ENCODE measurements around the gene FAM9A. TPM values are rescaled to one million over a fixed set of nuclear protein-coding genes. Genes with fewer than 3 reads are reported as not detected.

FAM9A gene
- total RNA-seq, 1 experiment from 2014 or later = not detected

DNA sequence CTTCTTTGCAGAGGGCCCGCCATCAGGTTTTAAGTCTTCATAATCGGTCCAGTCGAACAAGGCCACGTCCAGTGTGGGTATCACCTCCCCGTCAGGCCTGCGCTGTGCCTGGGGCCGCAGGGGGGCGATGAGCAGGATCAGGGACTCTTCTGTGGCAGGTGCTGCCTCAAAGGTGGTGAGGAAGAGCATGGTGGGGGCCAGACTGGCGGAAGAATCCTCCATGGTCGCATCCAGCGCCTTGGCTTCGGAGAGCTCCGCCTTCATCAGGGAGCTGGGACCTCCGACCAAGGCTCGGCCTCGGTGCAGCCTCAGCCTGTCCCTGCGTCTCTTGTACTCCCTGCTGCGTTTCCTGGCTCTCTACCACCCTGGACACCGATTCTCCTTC is 17.5 kb downstream of the FAM9A start:
- Histone ChIP-seq H4K20me1 (ENCODE audit: control insufficient read depth, insufficient read depth, insufficient read length) (no peaks in the 10 kb centered on the region), H2BK20ac (ENCODE audit: low read depth, low read length, poor library complexity, severe bottlenecking) (no peak overlapping the region), H4K5ac (ENCODE audit: insufficient read length, low read depth, low read length) (no peak overlapping the region), H3K4me2 (ENCODE audit: insufficient read depth, insufficient read length, low read length) (no peak overlapping the region), H3K23ac (ENCODE audit: insufficient read length, low read depth, low read length) (no peak overlapping the region), H3K9me3 (ENCODE audit: control insufficient read depth, low read depth, low read length) (no peaks in the 10 kb centered on the region), H4K91ac (ENCODE audit: insufficient read length, low read depth, low read length) (no peak overlapping the region), H3K23me2 (ENCODE audit: insufficient read length, low read depth, low read length, poor library complexity, severe bottlenecking) (no peaks in the 10 kb centered on the region), H2BK120ac (ENCODE audit: low read depth, low read length, poor library complexity, severe bottlenecking) (no peak overlapping the region), H3K4me1 (ENCODE audit: insufficient read depth, low read length) (no peaks in the 10 kb centered on the region; the same call in 1 of the 2 replicates), H2BK12ac (ENCODE audit: insufficient read length, low read depth, low read length) (no peak overlapping the region), H2AK5ac (ENCODE audit: insufficient read length, low read length) (no peak overlapping the region), H3K18ac (ENCODE audit: insufficient read length, low read depth, low read length) (no peak overlapping the region), H3K27ac (ENCODE audit: insufficient read length, low read depth, low read length) (no peak overlapping the region), H2AFZ (ENCODE audit: low read length) (no peak overlapping the region), H3K79me2 (ENCODE audit: insufficient read depth, low read length) (no peaks in the 10 kb centered on the region), H3K4ac (ENCODE audit: low read depth, low read length) (no peak overlapping the region), H3T11ph (ENCODE audit: low read length) (no peak overlapping the region), H3K79me1 (ENCODE audit: insufficient read depth, low read depth, low read length, poor library complexity, severe bottlenecking) (no peaks in the 10 kb centered on the region), H2BK15ac (ENCODE audit: low read depth, low read length) (no peak overlapping the region; the same call in 1 of the 2 replicates), H2BK5ac (ENCODE audit: insufficient read length, low read length) (no peak overlapping the region), H4K8ac (replicated peaks; ENCODE audit: insufficient read length, low read depth, low read length) (no peak overlapping the region), H3K9ac (ENCODE audit: extremely low read depth, insufficient read length, low read length) (no peak overlapping the region), H3K27me3 (ENCODE audit: insufficient read depth, low read length) (no peaks in the 10 kb centered on the region), H3K14ac (ENCODE audit: insufficient read depth, low read length) (no peak overlapping the region; the same call in 1 of the 2 replicates), H3K56ac (ENCODE audit: insufficient read length, low read depth, low read length) (no peak overlapping the region)
- Mint-ChIP-seq H3K9me3 (peaks cover 0 to 18% of the 10 kb centered on the region in 2 experiments; a peak in 2 of 5 replicates), H3K36me3 (ENCODE audit: insufficient read depth in 1 of 3, low read depth in 3 of 3) (no peaks in the 10 kb centered on the region; a peak in 1 of 7 replicates), H3K4me1 (peaks cover 5 to 6% of the 10 kb centered on the region in 2 experiments; a peak in 3 of 4 replicates), H3K4me3 (no peak overlapping the region), H3K27ac (no peak overlapping the region), H3K27me3 (ENCODE audit: low read depth) (peaks cover 2% of the 10 kb centered on the region)
- TF ChIP-seq, protein P1, sequence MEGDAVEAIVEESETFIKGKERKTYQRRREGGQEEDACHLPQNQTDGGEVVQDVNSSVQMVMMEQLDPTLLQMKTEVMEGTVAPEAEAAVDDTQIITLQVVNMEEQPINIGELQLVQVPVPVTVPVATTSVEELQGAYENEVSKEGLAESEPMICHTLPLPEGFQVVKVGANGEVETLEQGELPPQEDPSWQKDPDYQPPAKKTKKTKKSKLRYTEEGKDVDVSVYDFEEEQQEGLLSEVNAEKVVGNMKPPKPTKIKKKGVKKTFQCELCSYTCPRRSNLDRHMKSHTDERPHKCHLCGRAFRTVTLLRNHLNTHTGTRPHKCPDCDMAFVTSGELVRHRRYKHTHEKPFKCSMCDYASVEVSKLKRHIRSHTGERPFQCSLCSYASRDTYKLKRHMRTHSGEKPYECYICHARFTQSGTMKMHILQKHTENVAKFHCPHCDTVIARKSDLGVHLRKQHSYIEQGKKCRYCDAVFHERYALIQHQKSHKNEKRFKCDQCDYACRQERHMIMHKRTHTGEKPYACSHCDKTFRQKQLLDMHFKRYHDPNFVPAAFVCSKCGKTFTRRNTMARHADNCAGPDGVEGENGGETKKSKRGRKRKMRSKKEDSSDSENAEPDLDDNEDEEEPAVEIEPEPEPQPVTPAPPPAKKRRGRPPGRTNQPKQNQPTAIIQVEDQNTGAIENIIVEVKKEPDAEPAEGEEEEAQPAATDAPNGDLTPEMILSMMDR (conservative IDR thresholded peaks at IDR 0.05) = no peak
- no CpG with 5 or more reads among the region's 19 CpGs for WGBS (ENCODE audit: extremely low coverage, insufficient read length, low lambda C conversion rate)
- no peak for DNase-seq
